ENCODE data around the gene CYSLTR2. TPM values are rescaled to one million over a fixed set of nuclear protein-coding genes. Genes with fewer than 3 reads are reported as not detected.

Gene CYSLTR2
- total RNA-seq, 6 donors from 2014 or later = under 0.01 to 2.0 (median 1.2) TPM

- WGBS, 2 donors = 52 to 63% methylated on average over 3 of the region's 3 CpGs
- no peak overlapping the region for H3K4me3 ChIP-seq
- H3K36me3 ChIP-seq = no peaks in the 10 kb centered on the region
- H3K27me3 ChIP-seq = no peaks in the 10 kb centered on the region
- no peak for DNase-seq
- no peak for TF ChIP-seq POLR2AphosphoS5 (IDR thresholded peaks at IDR 0.05)
- TF ChIP-seq POLR2A (IDR thresholded peaks at IDR 0.05) = no peak
- no peak for TF ChIP-seq EP300 (IDR thresholded peaks at IDR 0.05)
- TF ChIP-seq CTCF (IDR thresholded peaks at IDR 0.05) = no peak
- no peak overlapping the region for H3K27ac ChIP-seq
- ATAC-seq (ENCODE audit: low FRiP score in 2 of 2) = peak in 1 of 2 donors; percentile 14
- no peaks in the 10 kb centered on the region for H3K9me3 ChIP-seq
- peaks cover 0 to 11% (median 6%) of the 10 kb centered on the region in 4 donors for H3K4me1 ChIP-seq
Observed at GRCh38 chr13:48652851-48653471, 768 bp upstream of the CYSLTR2 start.

GRCh38 chr13:48654511-48654910 is 782 bp downstream of the CYSLTR2 start:
- Histone ChIP-seq H3K36me3 (no peaks in the 10 kb centered on the region), H3K27me3 (no peaks in the 10 kb centered on the region), H3K4me1 (peaks cover 0 to 11% (median 6%) of the 10 kb centered on the region in 4 donors), H3K9me3 (no peaks in the 10 kb centered on the region), H3K27ac (no peak overlapping the region), H3K4me3 (no peak overlapping the region)
- 59 to 62% methylated on average over 1 of the region's 1 CpG for WGBS, 2 donors
- ATAC-seq (ENCODE audit: low FRiP score in 2 of 2) (peak in 1 of 2 donors; percentile 55), DNase-seq (no peak)
- TF ChIP-seq POLR2AphosphoS5 (IDR thresholded peaks at IDR 0.05) = no peak

- no peaks in the 10 kb centered on the region for H3K36me3 ChIP-seq
- H3K4me3 ChIP-seq = no peak overlapping the region
- DNase-seq (no peak), ATAC-seq (ENCODE audit: low FRiP score in 2 of 2) (no peak)
- peaks cover 0 to 15% (median 7%) of the 10 kb centered on the region in 4 donors for H3K4me1 ChIP-seq
- H3K9me3 ChIP-seq = no peaks in the 10 kb centered on the region
- TF ChIP-seq EP300 (IDR thresholded peaks at IDR 0.05) (no peak), CTCF (IDR thresholded peaks at IDR 0.05) (no peak), POLR2AphosphoS5 (IDR thresholded peaks at IDR 0.05) (no peak), POLR2A (IDR thresholded peaks at IDR 0.05) (no peak)
- H3K27me3 ChIP-seq = no peaks in the 10 kb centered on the region
- 84 to 93% methylated on average over 4 of the region's 4 CpGs for WGBS, 2 donors
- no peak overlapping the region for H3K27ac ChIP-seq
Observed at GRCh38 chr13:48655291-48655690, 1.6 kb downstream of the CYSLTR2 start.

GRCh38 chr13:48656608-48657007 is 2.9 kb downstream of the CYSLTR2 start:
- Histone ChIP-seq H3K27me3 (no peaks in the 10 kb centered on the region), H3K36me3 (no peaks in the 10 kb centered on the region), H3K9me3 (no peaks in the 10 kb centered on the region), H3K4me1 (peaks cover 0 to 19% (median 11%) of the 10 kb centered on the region in 4 donors), H3K27ac (no peak overlapping the region), H3K4me3 (no peak overlapping the region)
- WGBS, 2 donors = 38 to 48% methylated on average over 3 of the region's 3 CpGs
- DNase-seq = no peak
- TF ChIP-seq POLR2A (IDR thresholded peaks at IDR 0.05) = no peak
- TF ChIP-seq POLR2AphosphoS5 (IDR thresholded peaks at IDR 0.05) = no peak
- TF ChIP-seq EP300 (IDR thresholded peaks at IDR 0.05) = no peak
- TF ChIP-seq CTCF (IDR thresholded peaks at IDR 0.05) = no peak
- no peak for ATAC-seq (ENCODE audit: low FRiP score in 2 of 2)

GRCh38 chr13:48660361-48661076 is 6.8 kb downstream of the CYSLTR2 start:
- Histone ChIP-seq H3K4me1 (peaks cover 0 to 8% (median 5%) of the 10 kb centered on the region in 4 donors), H3K27ac (peak overlapping the region; percentile 37 to 60 (median 46)), H3K9me3 (no peaks in the 10 kb centered on the region), H3K27me3 (no peaks in the 10 kb centered on the region), H3K4me3 (no peak overlapping the region), H3K36me3 (no peaks in the 10 kb centered on the region)
- ATAC-seq (ENCODE audit: low FRiP score in 2 of 2) (peak in 1 of 2 donors; percentile 92), DNase-seq (peak in 1 of 2 donors; percentile 44)
- TF ChIP-seq EP300 (IDR thresholded peaks at IDR 0.05) (no peak), POLR2A (IDR thresholded peaks at IDR 0.05) (peak in 1 of 4 donors; percentile 18), CTCF (IDR thresholded peaks at IDR 0.05) (no peak)
- 31 to 37% methylated on average over 4 of the region's 4 CpGs for WGBS, 2 donors

Data from upper lobe of left lung (tissue), 6 donors.